ENCODE results near the gene KRTAP4-4.

KRTAP4-4 gene

DNA sequence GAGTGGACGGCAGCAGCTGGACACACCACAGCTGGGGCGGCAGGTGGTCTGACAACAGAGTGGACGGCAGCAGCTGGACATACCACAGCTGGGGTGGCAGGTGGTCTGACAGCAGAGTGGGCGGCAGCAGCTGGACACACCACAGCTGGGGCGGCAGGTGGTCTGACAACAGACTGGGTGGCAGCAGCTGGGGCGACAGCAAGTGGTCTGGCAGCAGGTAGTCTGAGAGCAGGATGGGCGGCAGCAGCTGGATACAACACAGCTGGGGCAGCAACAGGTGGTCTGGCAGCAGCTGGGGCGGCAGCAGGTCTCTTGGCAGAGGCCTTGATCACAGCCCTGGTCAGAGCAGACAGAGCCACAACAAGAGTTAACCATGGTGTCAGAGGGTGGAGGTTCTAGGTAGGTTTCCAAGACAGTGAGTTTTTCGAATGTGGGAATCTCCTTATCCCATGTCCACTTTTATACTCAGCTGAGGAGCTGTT lies 24.0 kb upstream of the KRTAP4-4 start, which contains the start of gene KRTAP4-1:
Gene KRTAP4-1 (minus strand): TSS at position 432 of the 482 bp plus-strand sequence. CDS start 57 bp downstream, at position 375.
- FAIRE-seq = no peak
- TF ChIP-seq, protein P1, sequence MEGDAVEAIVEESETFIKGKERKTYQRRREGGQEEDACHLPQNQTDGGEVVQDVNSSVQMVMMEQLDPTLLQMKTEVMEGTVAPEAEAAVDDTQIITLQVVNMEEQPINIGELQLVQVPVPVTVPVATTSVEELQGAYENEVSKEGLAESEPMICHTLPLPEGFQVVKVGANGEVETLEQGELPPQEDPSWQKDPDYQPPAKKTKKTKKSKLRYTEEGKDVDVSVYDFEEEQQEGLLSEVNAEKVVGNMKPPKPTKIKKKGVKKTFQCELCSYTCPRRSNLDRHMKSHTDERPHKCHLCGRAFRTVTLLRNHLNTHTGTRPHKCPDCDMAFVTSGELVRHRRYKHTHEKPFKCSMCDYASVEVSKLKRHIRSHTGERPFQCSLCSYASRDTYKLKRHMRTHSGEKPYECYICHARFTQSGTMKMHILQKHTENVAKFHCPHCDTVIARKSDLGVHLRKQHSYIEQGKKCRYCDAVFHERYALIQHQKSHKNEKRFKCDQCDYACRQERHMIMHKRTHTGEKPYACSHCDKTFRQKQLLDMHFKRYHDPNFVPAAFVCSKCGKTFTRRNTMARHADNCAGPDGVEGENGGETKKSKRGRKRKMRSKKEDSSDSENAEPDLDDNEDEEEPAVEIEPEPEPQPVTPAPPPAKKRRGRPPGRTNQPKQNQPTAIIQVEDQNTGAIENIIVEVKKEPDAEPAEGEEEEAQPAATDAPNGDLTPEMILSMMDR (IDR thresholded peaks at IDR 0.05; ENCODE audit: insufficient read depth, missing control alignments) = no peak
- DNase-seq (ENCODE audit: insufficient read length, low spot score) = no peak

DNA sequence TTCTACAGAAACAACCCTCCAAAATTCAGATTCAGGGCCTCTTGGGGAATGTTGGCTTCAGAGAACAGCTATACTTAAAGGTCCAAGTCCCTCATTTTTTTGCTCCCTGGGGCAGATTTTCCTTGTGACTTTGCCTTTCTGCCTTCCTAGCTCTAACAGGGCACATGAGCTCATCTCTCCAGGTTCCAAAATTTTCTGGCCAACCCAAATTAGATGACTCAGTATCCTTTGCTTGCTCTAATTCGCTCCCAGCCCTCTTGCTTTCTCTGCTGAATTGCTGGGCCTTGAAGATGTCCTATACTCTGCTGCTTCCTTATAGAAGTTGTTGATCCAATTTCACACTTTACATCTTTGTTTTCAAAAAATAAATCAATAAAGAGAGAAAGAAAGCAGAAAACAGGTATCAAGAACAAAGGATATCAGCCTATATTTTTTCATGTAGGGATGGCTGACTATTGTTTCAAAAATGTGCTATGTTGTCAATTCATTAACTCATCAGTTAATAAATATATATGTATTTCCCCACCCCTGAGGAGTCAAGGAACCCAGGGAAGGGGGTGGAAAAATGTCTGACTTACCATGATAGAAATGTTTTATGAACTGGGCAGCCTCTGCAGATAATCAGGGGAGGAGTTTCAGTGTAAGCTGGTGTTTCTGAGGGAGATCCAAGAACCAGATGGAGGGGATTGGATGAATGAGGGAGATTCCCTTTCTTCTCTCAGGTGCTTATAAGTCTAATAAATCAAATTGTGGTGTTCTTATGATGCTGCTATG lies 18.5 kb upstream of the KRTAP4-4 start:
- TF ChIP-seq, protein P1 (IDR thresholded peaks at IDR 0.05; ENCODE audit: insufficient read depth, missing control alignments) = no peak
- DNase-seq (ENCODE audit: insufficient read length, low spot score) = no peak
- FAIRE-seq = no peak

DNA sequence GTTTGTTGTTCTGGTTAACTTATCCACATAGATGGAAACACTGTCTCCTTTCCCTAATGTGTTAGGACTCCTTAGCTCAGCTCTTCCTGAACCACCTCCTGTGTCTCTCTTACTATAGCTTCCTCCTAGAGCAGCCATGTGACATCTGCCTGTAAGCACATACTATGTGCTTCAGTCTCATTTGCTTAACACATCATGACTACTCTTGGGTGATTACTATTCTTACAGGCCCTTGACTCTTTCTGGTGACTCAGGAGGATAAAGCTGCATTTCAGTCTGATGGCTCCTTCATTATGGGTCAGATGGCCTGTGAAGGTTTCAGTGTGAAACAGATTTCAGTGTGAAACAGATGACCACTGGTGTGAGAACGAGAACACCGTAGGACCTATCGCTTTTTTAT lies 17.8 kb upstream of the KRTAP4-4 start:
- no peak for FAIRE-seq
- TF ChIP-seq, protein P1 (IDR thresholded peaks at IDR 0.05; ENCODE audit: insufficient read depth, missing control alignments) = no peak
- DNase-seq (ENCODE audit: insufficient read length, low spot score) = no peak

DNA sequence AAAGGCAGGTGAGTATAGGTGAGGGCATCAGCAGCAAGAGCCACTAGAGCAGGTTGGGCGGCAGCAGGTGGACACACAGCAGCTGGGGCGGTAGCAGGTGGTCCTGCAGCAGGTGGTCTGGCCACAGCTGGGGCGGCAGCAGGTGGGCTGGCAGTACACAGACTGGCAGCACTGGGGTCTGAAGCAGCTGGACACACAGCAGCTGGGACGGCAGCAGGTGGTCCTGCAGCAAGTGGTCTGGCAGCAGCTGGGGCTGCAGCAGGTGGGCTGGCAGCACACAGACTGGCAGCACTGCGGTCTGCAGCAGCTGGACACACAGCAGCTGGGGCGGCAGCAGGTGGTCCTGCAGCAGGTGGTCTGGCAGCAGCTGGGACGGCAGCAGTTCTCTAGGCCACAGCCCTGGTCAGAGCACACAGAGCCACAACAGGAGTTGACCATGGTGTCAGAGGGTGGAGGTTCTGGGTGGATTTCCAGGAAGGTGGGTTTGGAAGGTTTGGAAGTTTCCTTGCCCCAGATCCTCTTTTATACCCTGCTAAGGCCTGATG lies 17.3 kb upstream of the KRTAP4-4 start, which contains the start of gene KRTAP4-2:
Gene KRTAP4-2 (minus strand): TSS at position 495 of the 545 bp plus-strand sequence. CDS start 57 bp downstream, at position 438.
- no peak for FAIRE-seq
- DNase-seq (ENCODE audit: insufficient read length, low spot score) = no peak
- TF ChIP-seq, protein P1 (IDR thresholded peaks at IDR 0.05; ENCODE audit: insufficient read depth, missing control alignments) = no peak

DNA sequence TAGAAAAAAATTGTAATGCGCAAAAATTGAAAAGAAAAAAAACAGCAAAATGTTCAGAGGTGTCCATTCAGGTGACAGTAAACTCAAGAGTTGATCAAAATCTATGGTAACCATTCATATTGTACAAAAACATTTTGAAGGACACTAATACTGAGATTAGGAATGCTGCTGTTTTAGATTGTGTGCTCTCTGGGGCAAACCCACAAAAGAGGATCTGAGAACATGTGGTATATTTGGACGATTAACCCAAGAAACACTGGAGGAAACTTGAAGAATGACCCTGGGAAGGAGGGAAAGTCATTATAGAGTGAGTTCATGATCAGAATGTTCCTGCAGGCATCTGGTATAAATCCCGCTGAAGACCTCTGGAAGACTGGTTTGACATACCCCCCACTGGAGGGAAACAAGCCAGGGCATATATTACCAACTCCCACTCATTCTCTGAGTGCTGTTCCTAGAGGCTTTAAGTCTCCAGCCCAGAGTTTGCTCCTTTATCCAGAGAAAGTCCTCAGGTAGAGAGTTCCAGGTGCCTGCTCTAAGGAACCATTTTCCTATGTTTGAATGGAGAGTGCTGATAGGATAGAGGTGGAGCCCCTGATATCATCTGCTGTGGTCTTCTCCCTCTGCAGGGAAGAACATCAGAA lies 16.3 kb upstream of the KRTAP4-4 start:
- TF ChIP-seq, protein P1 (IDR thresholded peaks at IDR 0.05; ENCODE audit: insufficient read depth, missing control alignments) = no peak
- DNase-seq (ENCODE audit: insufficient read length, low spot score) (no peak), FAIRE-seq (no peak)

DNA sequence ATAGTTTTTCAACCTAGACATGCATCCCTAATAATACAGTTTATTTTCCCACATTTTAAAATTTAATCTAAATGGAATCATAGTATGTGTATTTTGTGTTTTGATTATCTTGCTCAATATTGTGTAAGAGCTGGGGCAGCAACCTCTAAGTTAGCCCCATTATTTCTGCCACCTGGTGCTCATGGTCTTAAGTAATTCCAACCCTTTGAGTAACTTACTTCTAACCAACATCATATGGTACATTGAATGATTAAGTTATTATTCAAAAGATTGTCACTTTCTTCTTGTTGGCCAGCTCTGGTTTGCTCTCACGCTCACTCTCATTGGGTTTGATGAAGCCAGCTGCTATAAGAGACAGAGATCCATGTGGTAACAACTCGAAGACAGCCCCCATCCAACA lies 11.3 kb upstream of the KRTAP4-4 start:
- DNase-seq (ENCODE audit: insufficient read length, low spot score) = no peak
- no peak for FAIRE-seq
- TF ChIP-seq, protein P1 (IDR thresholded peaks at IDR 0.05; ENCODE audit: insufficient read depth, missing control alignments) = no peak

Data from D721Med (cell line).